ENCODE results near the gene TRPC3. TPM values are rescaled to one million over a fixed set of nuclear protein-coding genes. Genes with fewer than 3 reads are reported as not detected.

The TRPC3 gene
- total RNA-seq, 1 experiment from 2014 or later: 0.24 TPM

GRCh38 chr4:121989715-121990114 lies 37.9 kb upstream of the TRPC3 start:
- no peak overlapping the region for H3K4me3 ChIP-seq
- no TSS peak for BruUV-seq (replicated peaks)
- H3K4me1 ChIP-seq (replicated peaks; ENCODE audit: insufficient read depth): no peaks in the 10 kb centered on the region
- H3K27ac ChIP-seq: no peak overlapping the region
- intact Hi-C loops (cut with micrococcal nuclease; ENCODE audit: unreplicated experiment): no loop called here
- no peaks in the 10 kb centered on the region for H3K9me3 ChIP-seq (ENCODE audit: insufficient read depth, low read depth)
- DNase-seq: peak in 1 of 2 experiments; percentile 9
- ChIA-PET CTCF (no interaction called here), POLR2A (ENCODE audit: unreplicated experiment) (interaction anchor here (0.6 kb wide), 1 partner anchor 69 kb away, joined by 11 read pairs; no protein-coding TSS in a partner anchor)
- H3K27me3 ChIP-seq (ENCODE audit: insufficient read depth, low read depth): no peaks in the 10 kb centered on the region
- H3F3A ChIP-seq (ENCODE audit: insufficient read depth, low read depth): no peaks in the 10 kb centered on the region
- no peaks in the 10 kb centered on the region for H3K9me2 ChIP-seq (ENCODE audit: insufficient read depth)
- no peak overlapping the region for H3K4me2 ChIP-seq
- no peak overlapping the region for H2AFZ ChIP-seq
- no peaks in the 10 kb centered on the region for H3K79me2 ChIP-seq (ENCODE audit: low read depth)
- no peaks in the 10 kb centered on the region for H4K20me1 ChIP-seq (ENCODE audit: insufficient read depth)
- H3K36me3 ChIP-seq (ENCODE audit: low read depth): no peaks in the 10 kb centered on the region
- TF ChIP-seq CTCF (conservative IDR thresholded peaks at IDR 0.05) (no peak), EZH2 (IDR thresholded peaks at IDR 0.05; ENCODE audit: low read depth) (no peak)

GRCh38 chr4:121988950-121989349 lies 37.1 kb upstream of the TRPC3 start:
- Histone ChIP-seq H2AFZ (no peak overlapping the region), H3K4me3 (no peak overlapping the region), H4K20me1 (ENCODE audit: insufficient read depth) (no peaks in the 10 kb centered on the region), H3K4me2 (no peak overlapping the region), H3K4me1 (replicated peaks; ENCODE audit: insufficient read depth) (no peaks in the 10 kb centered on the region), H3K27me3 (ENCODE audit: insufficient read depth, low read depth) (no peaks in the 10 kb centered on the region), H3K9me3 (ENCODE audit: insufficient read depth, low read depth) (no peaks in the 10 kb centered on the region), H3F3A (ENCODE audit: insufficient read depth, low read depth) (no peaks in the 10 kb centered on the region), H3K79me2 (ENCODE audit: low read depth) (no peaks in the 10 kb centered on the region), H3K9me2 (ENCODE audit: insufficient read depth) (no peaks in the 10 kb centered on the region), H3K36me3 (ENCODE audit: low read depth) (no peaks in the 10 kb centered on the region), H3K27ac (no peak overlapping the region)
- ChIA-PET CTCF (no interaction called here), POLR2A (ENCODE audit: unreplicated experiment) (no interaction called here)
- BruUV-seq (replicated peaks): no TSS peak
- intact Hi-C loops (cut with micrococcal nuclease; ENCODE audit: unreplicated experiment): no loop called here
- no peak for DNase-seq
- TF ChIP-seq EZH2 (IDR thresholded peaks at IDR 0.05; ENCODE audit: low read depth) (no peak), CTCF (conservative IDR thresholded peaks at IDR 0.05) (no peak)

GRCh38 chr4:121980643-121981042 lies 28.8 kb upstream of the TRPC3 start:
- no peak for DNase-seq
- no peak for TF ChIP-seq CTCF (conservative IDR thresholded peaks at IDR 0.05)
- TF ChIP-seq EZH2 (IDR thresholded peaks at IDR 0.05; ENCODE audit: low read depth): no peak
- Histone ChIP-seq H3F3A (ENCODE audit: insufficient read depth, low read depth) (no peaks in the 10 kb centered on the region), H3K9me3 (ENCODE audit: insufficient read depth, low read depth) (no peaks in the 10 kb centered on the region), H3K27me3 (ENCODE audit: insufficient read depth, low read depth) (no peaks in the 10 kb centered on the region), H2AFZ (no peak overlapping the region), H3K79me2 (ENCODE audit: low read depth) (no peaks in the 10 kb centered on the region), H3K4me2 (no peak overlapping the region), H3K36me3 (ENCODE audit: low read depth) (no peaks in the 10 kb centered on the region), H3K4me3 (no peak overlapping the region), H3K4me1 (replicated peaks; ENCODE audit: insufficient read depth) (no peaks in the 10 kb centered on the region), H4K20me1 (ENCODE audit: insufficient read depth) (no peaks in the 10 kb centered on the region), H3K27ac (no peak overlapping the region), H3K9me2 (ENCODE audit: insufficient read depth) (no peaks in the 10 kb centered on the region)
- ChIA-PET CTCF (no interaction called here), POLR2A (ENCODE audit: unreplicated experiment) (no interaction called here)
- no TSS peak for BruUV-seq (replicated peaks)
- intact Hi-C loops (cut with micrococcal nuclease; ENCODE audit: unreplicated experiment): no loop called here
